GM19372 (cell line): Measurements from ENCODE around the gene SLC16A4.
"Not testable (repeated sequence)": the region's sequence is repeated elsewhere in the genome, so short reads cannot be mapped to it uniquely, and the experiment has no call there.

Experiments
- ATAC-seq: cut with Tn5 transposase; IDR thresholded peaks from one replicate; pipeline ENCODE4 v1.9.1; 2021; ENCODE audit warnings: mild to moderate bottlenecking, low read depth, moderate library complexity; ENCODE audit not compliant: unreplicated experiment

SLC16A4 gene

GRCh38 chr1:110411173-110411735, 20.4 kb upstream of the SLC16A4 start:
- no peak for ATAC-seq

DNA sequence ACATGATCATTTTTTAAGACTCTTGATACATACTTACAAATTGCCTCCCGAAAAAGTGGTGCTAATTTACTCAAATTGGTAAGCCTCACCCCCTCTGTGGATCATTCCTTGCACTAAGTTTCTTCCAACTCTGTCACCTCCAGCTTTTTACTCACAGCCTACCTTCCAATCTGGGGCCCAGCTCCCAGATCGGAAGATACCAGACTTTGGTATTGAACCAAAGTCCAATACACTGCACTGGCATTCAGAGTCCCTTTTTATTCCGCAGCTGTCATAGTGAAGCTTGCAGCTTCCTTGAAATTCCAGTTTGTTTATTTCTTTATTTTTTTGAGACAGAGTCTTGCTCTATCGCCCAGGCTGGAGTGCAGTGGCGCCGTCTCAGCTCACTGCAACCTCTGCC, 18.5 kb upstream of the SLC16A4 start:
- no peak for ATAC-seq

- no peak for ATAC-seq
Observed at GRCh38 chr1:110408488-110408887, 17.7 kb upstream of the SLC16A4 start.

- ATAC-seq = peak; percentile 93
Observed at GRCh38 chr1:110407260-110408210, 16.7 kb upstream of the SLC16A4 start, which contains the start of gene LAMTOR5. Gene LAMTOR5, minus strand, starts transcription at chr1:110407694. Its CDS starts 74 bp downstream, at chr1:110407620.

DNA sequence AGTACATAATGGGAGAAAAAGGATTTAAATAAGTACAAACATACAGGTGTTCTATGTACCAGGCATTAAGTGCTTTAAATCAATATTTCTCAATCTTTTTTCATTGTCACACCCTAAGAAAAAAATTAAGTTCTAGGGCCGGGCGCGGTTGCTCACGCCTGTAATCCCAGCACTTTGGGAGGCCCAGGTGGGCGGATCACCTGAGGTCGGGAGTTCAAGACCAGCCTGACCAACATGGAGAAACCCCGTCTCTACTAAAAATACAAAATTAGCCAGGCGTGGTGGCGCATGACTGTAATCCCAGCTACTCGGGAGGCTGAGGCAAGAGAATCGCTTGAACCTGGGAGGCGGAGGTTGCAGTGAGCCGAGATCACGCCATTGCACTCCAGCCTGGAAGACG, 15.6 kb upstream of the SLC16A4 start:
- ATAC-seq = not testable (repeated sequence)

DNA sequence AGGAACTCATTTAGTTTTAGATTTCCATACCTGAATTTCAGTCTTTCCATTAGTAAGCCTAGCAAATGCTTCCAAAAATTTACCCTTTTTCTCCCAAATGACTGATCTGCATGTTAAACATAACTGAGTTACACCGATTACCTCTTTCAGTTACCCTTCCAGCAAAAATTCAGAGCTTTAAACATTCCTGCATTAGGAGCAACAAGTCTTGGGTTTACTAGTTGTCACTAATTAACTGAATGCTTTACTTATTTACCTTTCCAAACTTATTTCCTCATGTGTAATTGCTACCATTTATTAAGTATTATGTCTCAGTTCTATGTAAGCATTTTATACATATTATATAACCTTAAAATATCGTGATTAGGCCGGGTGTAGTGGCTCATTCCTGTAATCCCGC, 13.6 kb upstream of the SLC16A4 start:
- ATAC-seq = no peak

GRCh38 chr1:110403805-110404204, 13.0 kb upstream of the SLC16A4 start:
- ATAC-seq = no peak

- ATAC-seq = not testable (repeated sequence)
Observed at GRCh38 chr1:110396259-110396958, 5.6 kb upstream of the SLC16A4 start.

GRCh38 chr1:110394493-110394820, 3.6 kb upstream of the SLC16A4 start:
- no peak for ATAC-seq

GRCh38 chr1:110393691-110394492, 3.1 kb upstream of the SLC16A4 start:
- ATAC-seq = no peak

- no peak for ATAC-seq
Observed at GRCh38 chr1:110393286-110393685, 2.5 kb upstream of the SLC16A4 start.

DNA sequence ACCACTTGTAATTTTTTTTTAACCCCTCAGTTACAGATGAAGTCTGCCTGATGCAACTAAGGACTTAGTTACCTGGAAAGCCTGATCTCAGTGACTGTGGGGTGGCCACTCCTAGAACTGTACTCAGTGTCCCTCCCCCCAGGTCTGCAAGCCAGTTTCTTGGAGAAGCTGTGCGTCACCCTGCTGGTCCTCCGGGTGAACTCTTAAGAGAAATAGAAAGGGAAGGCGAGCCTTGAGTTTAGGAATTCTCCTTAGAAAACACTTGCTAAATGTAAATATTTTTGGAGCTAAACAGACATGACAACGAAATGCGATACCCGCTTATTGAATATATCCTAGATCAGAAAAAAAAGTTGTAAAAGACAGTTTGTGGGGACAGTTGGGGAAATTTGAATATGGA, 730 bp downstream of the SLC16A4 start:
- ATAC-seq = no peak

DNA sequence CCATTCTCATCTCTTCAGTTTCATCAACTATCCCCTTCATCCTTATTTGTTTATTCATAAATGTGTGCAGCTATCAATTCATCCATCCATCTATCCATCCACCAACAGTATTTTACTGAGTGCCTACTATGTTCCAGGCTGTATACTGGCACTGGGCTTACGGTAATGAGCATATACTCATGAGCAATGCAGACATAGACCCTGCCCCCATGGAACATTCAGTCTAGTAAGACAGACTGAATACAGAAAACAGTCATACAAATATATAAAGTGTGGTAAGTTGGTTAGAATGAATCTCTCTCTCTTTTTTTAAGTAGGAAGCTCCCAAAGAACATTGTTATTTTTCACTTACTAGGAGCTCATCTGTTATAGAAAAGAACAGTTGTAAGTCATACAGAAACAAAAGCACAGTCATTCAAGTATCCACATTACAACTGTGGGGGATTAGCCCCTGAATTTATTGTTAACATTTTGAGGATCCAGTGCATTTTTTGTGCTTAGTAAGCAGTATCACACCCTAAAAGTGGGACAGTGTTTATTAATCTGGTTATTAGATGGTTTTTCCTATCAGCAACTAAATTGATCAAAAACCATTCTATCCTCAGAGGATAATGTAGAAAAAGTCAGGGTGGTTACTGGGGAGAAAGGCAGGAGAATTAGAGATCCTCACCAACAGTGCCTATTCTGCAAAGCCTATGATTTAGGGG, 3.6 kb downstream of the SLC16A4 start:
- ATAC-seq = no peak

- ATAC-seq = no peak
Observed at GRCh38 chr1:110385369-110385768, 5.5 kb downstream of the SLC16A4 start.

- no peak for ATAC-seq
Observed at GRCh38 chr1:110384581-110385321, 6.1 kb downstream of the SLC16A4 start.

GRCh38 chr1:110383251-110383990, 7.4 kb downstream of the SLC16A4 start:
- ATAC-seq = no peak

GRCh38 chr1:110380672-110381283, 10.0 kb downstream of the SLC16A4 start:
- ATAC-seq = no peak

- ATAC-seq = no peak
Observed at GRCh38 chr1:110375490-110375889, 15.3 kb downstream of the SLC16A4 start.
